OCI-LY7 (cell line): ENCODE data around the gene EHD4. TPM values are rescaled to one million over a fixed set of nuclear protein-coding genes. Genes with fewer than 3 reads are reported as not detected.

ENCODE experiments used
- BruUV-seq: library from RNA; stranded (reverse); fragments of 400-500 nt; replicated peaks from 2 replicates; lab custom pipeline; 2021; lab: Mats Ljungman, UMichigan
- CTCF ChIA-PET: fragments of 300-600 bp; sonication (Branson Sonifier 250); formaldehyde crosslinking; loops from one replicate; lab custom pipeline; 2022; ENCODE audit warnings: antibody characterized with exemption; ENCODE audit not compliant: unreplicated experiment; lab: Charles Lee
- POLR2A ChIA-PET: fragments of 300-600 bp; sonication (Branson Sonifier 250); formaldehyde crosslinking; loops from one replicate; lab custom pipeline; 2022; ENCODE audit warnings: antibody characterized with exemption; lab: Charles Lee
- DNase-seq: peaks from one replicate; pipeline ENCODE4 v3.0.0-alpha.2; 2015; ENCODE audit warnings: low spot score
- H2AFZ ChIP-seq: fragments of 200-600 bp; sonication (generic), shearing (Covaris generic); 2 replicates; pipeline ENCODE4 v1.6.1; 2014; ENCODE audit warnings: mild to moderate bottlenecking, antibody characterized with exemption, low read length, moderate library complexity
- H3K27ac ChIP-seq: fragments of 200-600 bp; sonication (generic); 2 replicates; pipeline ENCODE4 v1.5.1; 2014; ENCODE audit warnings: mixed run types, low read depth, mild to moderate bottlenecking, moderate library complexity, low read length, inconsistent platforms; ENCODE audit not compliant: poor library complexity, severe bottlenecking
- H3K36me3 ChIP-seq: fragments of 200-600 bp; sonication (generic); 2 replicates; pipeline ENCODE4 v1.6.1; 2014; ENCODE audit warnings: mild to moderate bottlenecking, antibody characterized with exemption, low read length, moderate library complexity, mixed read lengths; ENCODE audit not compliant: insufficient read depth
- H3K4me1 ChIP-seq: fragments of 200-600 bp; sonication (generic); 2 replicates; pipeline ENCODE4 v1.5.1; 2014; ENCODE audit warnings: mild to moderate bottlenecking, low read length; ENCODE audit not compliant: insufficient read depth, poor library complexity, severe bottlenecking
- H3K4me2 ChIP-seq: fragments of 200-600 bp; sonication (generic); 2 replicates; pipeline ENCODE4 v1.6.1; 2014; ENCODE audit warnings: mild to moderate bottlenecking, low read length
- H3K4me3 ChIP-seq: fragments of 200-600 bp; sonication (generic); 2 replicates; pipeline ENCODE4 v1.5.1; 2014; ENCODE audit warnings: mild to moderate bottlenecking, low read depth, low read length; ENCODE audit not compliant: poor library complexity, severe bottlenecking
- H3K79me2 ChIP-seq: fragments of 200-600 bp; sonication (generic); 2 replicates; pipeline ENCODE4 v1.6.1; 2016; ENCODE audit warnings: low read depth, mild to moderate bottlenecking, low read length, moderate library complexity, mixed read lengths; ENCODE audit not compliant: insufficient read depth
- H3K9me2 ChIP-seq: fragments of 200-600 bp; sonication (generic); 2 replicates; pipeline ENCODE4 v1.6.1; 2016; ENCODE audit warnings: mild to moderate bottlenecking, low read length, mixed read lengths; ENCODE audit not compliant: insufficient read depth
- H3K9me3 ChIP-seq: fragments of 200-600 bp; sonication (generic); 2 replicates; pipeline ENCODE4 v1.6.1; 2014; ENCODE audit warnings: mild to moderate bottlenecking, mixed run types, low read length, mixed read lengths
- H4K20me1 ChIP-seq: fragments of 200-600 bp; sonication (generic); 2 replicates; pipeline ENCODE4 v1.6.1; 2014; ENCODE audit warnings: mild to moderate bottlenecking, antibody characterized with exemption, low read length, moderate library complexity, mixed read lengths; ENCODE audit not compliant: insufficient read depth
- CTCF ChIP-seq: fragments of 200-600 bp; sonication (generic); conservative IDR thresholded peaks from 2 replicates; pipeline ENCODE4 v1.5.1; 2014; ENCODE audit warnings: mild to moderate bottlenecking, antibody characterized with exemption, low read length, moderate library complexity, mixed read lengths
- EZH2phosphoT487 ChIP-seq: fragments of 200-600 bp; sonication (generic); IDR thresholded peaks from 2 replicates; pipeline ENCODE4 v1.6.1; 2018; ENCODE audit warnings: low read depth, borderline replicate concordance, mild to moderate bottlenecking, mixed run types, antibody characterized with exemption, low read length, moderate library complexity, mixed read lengths
- intact Hi-C: fragments of 100-400 bp; cut with micrococcal nuclease; formaldehyde crosslinking; loops from one replicate; pipeline ENCODE4 v1.10.0; 2022; ENCODE audit not compliant: unreplicated experiment
- total RNA-seq, 2 experiments: library from RNA; depleted of rRNA in 1 of 2; stranded (reverse); fragments of >200 nt in 1 of 2; shearing (Covaris generic) in 1 of 2; gene quantifications; 2 replicates each; pipeline ENCODE4 v1.2.3, GENCODE V29; 2014 to 2022

The EHD4 gene
- total RNA-seq, 2 experiments from 2014 or later: 13.5 to 19.4 TPM

GRCh38 chr15:41903782-41904181 is 68.6 kb downstream of the EHD4 start:
- intact Hi-C loops: loop anchor here (1.0 to 5.0 kb wide), 4 partner anchors 76 to 346 kb away; partner anchors contain the start of genes JMJD7, MAPKBP1 and TYRO3
- CTCF ChIA-PET: interaction anchor here (1.6 kb wide), 1 partner anchor 11 kb away, joined by 4 read pairs; no protein-coding TSS in a partner anchor
- Histone ChIP-seq H2AFZ (no peak overlapping the region), H3K9me3 (peaks cover 18% of the 10 kb centered on the region; the same call in 1 of the 2 replicates), H3K4me1 (no peaks in the 10 kb centered on the region), H3K79me2 (no peaks in the 10 kb centered on the region), H3K4me3 (no peak overlapping the region), H3K9me2 (no peaks in the 10 kb centered on the region), H3K4me2 (no peak overlapping the region), H4K20me1 (no peaks in the 10 kb centered on the region), H3K36me3 (peaks cover 54% of the 10 kb centered on the region), H3K27ac (no peak overlapping the region)
- no peak for DNase-seq
- BruUV-seq: no TSS peak
- TF ChIP-seq CTCF: no peak
- TF ChIP-seq EZH2phosphoT487: no peak
- POLR2A ChIA-PET: no interaction called here

- Histone ChIP-seq H3K79me2 (no peaks in the 10 kb centered on the region), H3K27ac (no peak overlapping the region), H3K4me3 (no peak overlapping the region), H3K36me3 (peaks cover 31% of the 10 kb centered on the region), H2AFZ (no peak overlapping the region), H3K4me1 (no peaks in the 10 kb centered on the region), H3K4me2 (no peak overlapping the region), H3K9me3 (peaks cover 9% of the 10 kb centered on the region; the same call in 1 of the 2 replicates), H4K20me1 (no peaks in the 10 kb centered on the region), H3K9me2 (no peaks in the 10 kb centered on the region)
- intact Hi-C loops: loop anchor here (5.0 kb wide), 3 partner anchors 74 to 344 kb away; partner anchors contain the start of genes JMJD7 and TYRO3
- TF ChIP-seq EZH2phosphoT487 (no peak), CTCF (no peak)
- ChIA-PET POLR2A (interaction anchor here (0.9 to 1.2 kb wide), 2 partner anchors 11 kb away, joined by 3 to 4 read pairs; no protein-coding TSS in a partner anchor), CTCF (interaction anchor here (0.6 kb wide), 1 partner anchor 166 kb away, joined by 3 read pairs; no protein-coding TSS in a partner anchor)
- no TSS peak for BruUV-seq
- no peak for DNase-seq
Measured at GRCh38 chr15:41901431-41901830, 70.9 kb downstream of the EHD4 start.
